ENCODE measurements around the gene SRPRA. TPM values are rescaled to one million over a fixed set of nuclear protein-coding genes. Genes with fewer than 3 reads are reported as not detected.
A peak's percentile ranks its signal among the peaks of the same experiment; 100 is the strongest.

The SRPRA gene
- total RNA-seq, 2 donors from 2014 or later: 182 to 192 TPM

GRCh38 chr11:126246636-126247035 is 22.1 kb downstream of the SRPRA start:
- DNase-seq: no peak
- Mint-ChIP-seq H3K4me3 (no peak overlapping the region), H3K4me1 (no peaks in the 10 kb centered on the region), H3K27ac (no peak overlapping the region), H3K36me3 (ENCODE audit: low read depth) (no peaks in the 10 kb centered on the region), H3K27me3 (no peaks in the 10 kb centered on the region)
- H3K9me3 ChIP-seq (ENCODE audit: control insufficient read depth, low read length, poor library complexity, severe bottlenecking): no peaks in the 10 kb centered on the region
- ATAC-seq: no peak

GRCh38 chr11:126233391-126233790 is 35.3 kb downstream of the SRPRA start:
- DNase-seq (no peak), ATAC-seq (no peak)
- H3K4me1 Mint-ChIP-seq: peaks cover 4% of the 10 kb centered on the region
- H3K27me3 Mint-ChIP-seq: no peaks in the 10 kb centered on the region
- peaks cover 10% of the 10 kb centered on the region for H3K36me3 Mint-ChIP-seq (ENCODE audit: low read depth)
- no peak overlapping the region for H3K27ac Mint-ChIP-seq
- H3K9me3 ChIP-seq (ENCODE audit: control insufficient read depth, low read length, poor library complexity, severe bottlenecking): no peaks in the 10 kb centered on the region
- no peak overlapping the region for H3K4me3 Mint-ChIP-seq

- no peak for ATAC-seq
- H3K9me3 ChIP-seq (ENCODE audit: control insufficient read depth, low read length, poor library complexity, severe bottlenecking): no peaks in the 10 kb centered on the region
- Mint-ChIP-seq H3K27ac (no peak overlapping the region), H3K27me3 (no peaks in the 10 kb centered on the region), H3K4me3 (no peak overlapping the region), H3K4me1 (peaks cover 4% of the 10 kb centered on the region), H3K36me3 (ENCODE audit: low read depth) (peaks cover 10% of the 10 kb centered on the region)
- DNase-seq: no peak
Observed at GRCh38 chr11:126232683-126233082, 36.0 kb downstream of the SRPRA start.

GRCh38 chr11:126231725-126232459 is 36.8 kb downstream of the SRPRA start:
- Mint-ChIP-seq H3K36me3 (ENCODE audit: low read depth) (peaks cover 10% of the 10 kb centered on the region), H3K27ac (no peak overlapping the region), H3K4me3 (no peak overlapping the region), H3K27me3 (no peaks in the 10 kb centered on the region), H3K4me1 (peaks cover 4% of the 10 kb centered on the region)
- no peaks in the 10 kb centered on the region for H3K9me3 ChIP-seq (ENCODE audit: control insufficient read depth, low read length, poor library complexity, severe bottlenecking)
- no peak for ATAC-seq
- DNase-seq: no peak

- ATAC-seq (no peak), DNase-seq (no peak)
- H3K4me1 Mint-ChIP-seq: peaks cover 2% of the 10 kb centered on the region
- no peaks in the 10 kb centered on the region for H3K27me3 Mint-ChIP-seq
- H3K27ac Mint-ChIP-seq: peak overlapping the region; percentile 45
- H3K36me3 Mint-ChIP-seq (ENCODE audit: low read depth): no peaks in the 10 kb centered on the region
- no peaks in the 10 kb centered on the region for H3K9me3 ChIP-seq (ENCODE audit: control insufficient read depth, low read length, poor library complexity, severe bottlenecking)
- no peak overlapping the region for H3K4me3 Mint-ChIP-seq
Observed at GRCh38 chr11:126229858-126230540, 38.7 kb downstream of the SRPRA start.

- no peaks in the 10 kb centered on the region for H3K9me3 ChIP-seq (ENCODE audit: control insufficient read depth, low read length, poor library complexity, severe bottlenecking)
- Mint-ChIP-seq H3K27ac (no peak overlapping the region), H3K4me1 (peaks cover 4% of the 10 kb centered on the region), H3K27me3 (no peaks in the 10 kb centered on the region), H3K36me3 (ENCODE audit: low read depth) (no peaks in the 10 kb centered on the region), H3K4me3 (no peak overlapping the region)
- ATAC-seq (no peak), DNase-seq (no peak)
Observed at GRCh38 chr11:126226334-126227084, 42.2 kb downstream of the SRPRA start.

- Mint-ChIP-seq H3K4me1 (peaks cover 6% of the 10 kb centered on the region), H3K4me3 (no peak overlapping the region), H3K27me3 (no peaks in the 10 kb centered on the region), H3K36me3 (ENCODE audit: low read depth) (no peaks in the 10 kb centered on the region), H3K27ac (no peak overlapping the region)
- DNase-seq: no peak
- no peak for ATAC-seq
- no peaks in the 10 kb centered on the region for H3K9me3 ChIP-seq (ENCODE audit: control insufficient read depth, low read length, poor library complexity, severe bottlenecking)
Observed at GRCh38 chr11:126225295-126225665, 43.4 kb downstream of the SRPRA start.

- no peak overlapping the region for H3K27ac Mint-ChIP-seq
- H3K4me3 Mint-ChIP-seq: no peak overlapping the region
- H3K36me3 Mint-ChIP-seq (ENCODE audit: low read depth): no peaks in the 10 kb centered on the region
- H3K4me1 Mint-ChIP-seq: peaks cover 6% of the 10 kb centered on the region
- H3K9me3 ChIP-seq (ENCODE audit: control insufficient read depth, low read length, poor library complexity, severe bottlenecking): no peaks in the 10 kb centered on the region
- no peak for DNase-seq
- no peak for ATAC-seq
- H3K27me3 Mint-ChIP-seq: no peaks in the 10 kb centered on the region
Observed at GRCh38 chr11:126224647-126225294, 43.9 kb downstream of the SRPRA start.

- no peak for DNase-seq
- H3K27me3 Mint-ChIP-seq: no peaks in the 10 kb centered on the region
- H3K27ac Mint-ChIP-seq: no peak overlapping the region
- H3K4me3 Mint-ChIP-seq: no peak overlapping the region
- ATAC-seq: no peak
- no peaks in the 10 kb centered on the region for H3K9me3 ChIP-seq (ENCODE audit: control insufficient read depth, low read length, poor library complexity, severe bottlenecking)
- no peaks in the 10 kb centered on the region for H3K36me3 Mint-ChIP-seq (ENCODE audit: low read depth)
- peaks cover 22% of the 10 kb centered on the region for H3K4me1 Mint-ChIP-seq
Observed at GRCh38 chr11:126219547-126219946, 49.1 kb downstream of the SRPRA start.

GRCh38 chr11:126217491-126217890 is 51.2 kb downstream of the SRPRA start:
- DNase-seq: no peak
- Mint-ChIP-seq H3K27ac (peak overlapping the region; percentile 69), H3K4me1 (peaks cover 29% of the 10 kb centered on the region), H3K27me3 (no peaks in the 10 kb centered on the region), H3K4me3 (no peak overlapping the region), H3K36me3 (ENCODE audit: low read depth) (peaks cover 2% of the 10 kb centered on the region)
- ATAC-seq: no peak
- no peaks in the 10 kb centered on the region for H3K9me3 ChIP-seq (ENCODE audit: control insufficient read depth, low read length, poor library complexity, severe bottlenecking)

- peaks cover 36% of the 10 kb centered on the region for H3K4me1 Mint-ChIP-seq
Observed at GRCh38 chr11:126216526-126217305, 52.0 kb downstream of the SRPRA start.

GRCh38 chr11:126214841-126215240 is 53.9 kb downstream of the SRPRA start:
- ATAC-seq: no peak
- H3K4me3 Mint-ChIP-seq: no peak overlapping the region
- no peak for DNase-seq
- peaks cover 46% of the 10 kb centered on the region for H3K4me1 Mint-ChIP-seq
- H3K36me3 Mint-ChIP-seq (ENCODE audit: low read depth): peaks cover 4% of the 10 kb centered on the region
- H3K9me3 ChIP-seq (ENCODE audit: control insufficient read depth, low read length, poor library complexity, severe bottlenecking): no peaks in the 10 kb centered on the region
- no peaks in the 10 kb centered on the region for H3K27me3 Mint-ChIP-seq
- H3K27ac Mint-ChIP-seq: no peak overlapping the region

More at GRCh38 chr11:126216526-126217305, 52.0 kb downstream of the SRPRA start:
- H3K9me3 ChIP-seq (ENCODE audit: control insufficient read depth, low read length, poor library complexity, severe bottlenecking): no peaks in the 10 kb centered on the region
- H3K4me3 Mint-ChIP-seq: no peak overlapping the region
- DNase-seq (no peak), ATAC-seq (no peak)
- peaks cover 2% of the 10 kb centered on the region for H3K36me3 Mint-ChIP-seq (ENCODE audit: low read depth)
- no peaks in the 10 kb centered on the region for H3K27me3 Mint-ChIP-seq
- peak overlapping the region; percentile 69 for H3K27ac Mint-ChIP-seq
